NCI-H1417 (cell line): ENCODE results near the gene PAX7.
"Not testable (repeated sequence)": the region's sequence is repeated elsewhere in the genome, so short reads cannot be mapped to it uniquely, and the experiment has no call there.

Source experiments
- DNase-seq, 3 experiments: peaks; one replicate each; lab custom pipeline; 2025; lab: John Stamatoyannopoulos, UW

The PAX7 gene

DNA sequence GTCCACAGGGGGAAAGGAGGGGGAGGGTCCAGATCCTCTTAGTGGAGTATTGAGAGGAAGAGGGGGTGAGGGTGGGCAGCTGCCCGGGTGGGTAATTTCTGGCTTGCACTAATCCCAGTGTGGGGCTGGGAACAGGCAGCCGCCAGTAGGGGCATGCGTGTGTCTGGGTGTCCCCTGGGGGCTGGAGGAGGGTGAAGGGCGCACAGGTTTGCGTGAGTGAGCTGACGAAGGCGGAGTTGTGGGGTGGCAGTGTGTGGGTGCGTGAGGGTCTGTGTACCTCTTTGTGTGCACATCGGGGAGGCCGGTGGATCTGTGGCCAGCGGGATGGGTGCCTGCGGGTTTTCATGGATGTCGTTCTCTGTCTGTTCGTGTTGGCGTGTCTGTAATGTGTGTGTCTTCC is 97.3 kb downstream of the PAX7 start:
- DNase-seq = no peak

DNA sequence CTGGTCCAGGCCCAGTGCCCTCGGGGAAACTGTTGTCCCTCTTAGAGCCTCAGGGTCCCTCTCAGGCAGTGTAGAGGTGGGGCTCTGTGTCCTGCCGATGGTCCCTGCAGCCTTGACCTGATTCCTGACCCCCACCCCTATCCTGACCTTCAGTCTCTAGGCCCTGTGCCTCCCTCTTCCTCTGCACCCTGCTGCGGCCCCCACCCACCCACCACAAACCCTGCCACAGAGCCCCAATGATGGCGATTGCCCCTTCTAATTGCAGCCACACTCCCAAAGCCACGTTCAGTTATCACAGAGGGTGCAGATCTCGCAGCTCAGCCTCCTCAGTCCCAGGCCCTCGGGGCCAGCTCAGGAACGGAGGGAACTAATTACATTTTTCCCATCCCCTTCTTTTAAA is 99.7 kb downstream of the PAX7 start:
- no peak for DNase-seq

DNA sequence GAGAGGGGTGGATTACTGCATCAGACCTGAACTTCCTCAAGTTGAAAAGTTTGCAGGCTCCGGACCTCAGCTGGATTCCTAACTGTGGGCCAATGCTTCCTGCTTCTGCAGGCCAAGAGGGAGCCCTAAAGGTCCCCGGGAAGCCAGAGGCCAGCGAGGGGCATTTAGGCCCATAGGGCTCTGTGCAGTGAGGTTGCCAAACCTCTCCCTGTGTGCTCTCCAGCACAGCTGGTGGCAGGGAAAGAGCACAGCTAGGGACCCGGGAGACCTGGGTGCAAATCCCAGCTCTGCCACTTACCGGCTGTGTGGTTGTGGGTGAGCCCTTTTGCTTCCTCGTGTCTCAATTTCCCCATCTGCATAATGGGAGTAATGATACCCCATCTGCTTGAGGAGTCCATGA is 100.5 kb downstream of the PAX7 start:
- no peak for DNase-seq

DNA sequence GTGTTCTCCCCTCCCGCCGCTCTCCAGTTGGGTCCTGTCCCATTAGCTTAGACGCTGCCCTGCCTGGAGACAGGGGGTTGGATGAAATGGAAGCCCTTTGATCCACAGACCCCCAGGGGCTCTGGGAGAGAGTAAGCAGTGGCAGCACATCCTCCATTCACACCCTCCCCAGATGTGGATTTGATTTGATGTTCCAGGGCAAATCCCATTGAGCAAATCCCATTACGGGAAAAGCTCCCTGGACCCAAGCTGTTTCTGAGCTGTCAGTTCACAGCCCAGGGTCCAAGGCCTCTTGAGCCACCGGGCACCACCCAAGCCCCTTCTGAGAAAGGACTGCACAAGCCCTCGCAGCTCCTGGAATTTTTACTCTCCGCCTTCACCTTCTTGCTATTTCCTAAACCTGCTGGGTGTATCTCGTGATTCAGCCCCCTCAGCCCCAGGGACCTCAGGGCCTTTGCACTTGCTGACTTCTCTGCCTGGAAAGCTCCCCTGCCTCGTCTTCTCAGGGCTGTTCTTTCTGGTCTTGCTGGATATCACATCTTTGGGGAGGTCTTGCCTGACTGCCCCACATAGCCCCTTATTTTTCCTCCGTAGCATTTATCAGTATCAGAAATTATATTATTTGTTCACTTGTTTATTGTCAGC is 101.1 kb downstream of the PAX7 start:
- no peak for DNase-seq

DNA sequence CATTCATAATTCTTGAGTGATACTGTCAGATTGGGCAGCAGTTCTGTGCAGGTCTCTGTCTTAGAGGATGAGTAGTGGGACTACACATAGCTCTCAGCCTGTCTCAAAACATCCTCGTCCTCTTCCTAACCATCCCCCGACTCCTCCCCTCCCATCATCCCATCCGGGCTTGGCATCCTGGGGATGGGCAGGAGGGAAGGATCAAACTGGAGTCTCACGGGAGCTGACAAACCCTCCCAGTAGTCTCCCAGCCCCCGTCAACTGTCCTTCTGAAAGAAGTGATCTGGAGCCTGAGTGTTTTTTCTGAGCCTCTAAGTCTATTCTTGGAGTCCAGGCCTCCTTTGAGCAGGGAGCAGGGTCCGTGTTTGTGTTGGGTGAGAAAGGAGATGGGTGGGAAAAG is 102.0 kb downstream of the PAX7 start:
- no peak for DNase-seq

DNA sequence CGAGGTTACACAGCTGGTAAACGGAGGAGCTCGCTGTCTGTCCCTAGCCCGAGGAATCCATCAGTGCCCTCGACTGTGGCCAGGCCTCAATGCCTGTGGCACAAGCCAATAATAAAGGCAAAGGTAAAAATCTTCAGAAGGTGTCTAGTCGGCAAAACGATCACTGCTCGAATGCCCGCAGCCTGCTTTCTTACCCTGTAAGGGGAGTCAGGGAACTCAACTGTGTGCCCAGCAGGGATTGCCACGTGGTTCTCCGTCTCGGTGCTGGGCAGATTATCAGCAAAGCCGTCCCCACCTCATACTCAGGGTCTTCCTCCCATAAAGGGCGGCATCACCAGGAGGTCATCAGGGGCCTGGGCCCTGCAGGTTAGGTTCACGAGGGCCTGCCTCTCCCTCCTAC is 103.4 kb downstream of the PAX7 start:
- DNase-seq = no peak

DNA sequence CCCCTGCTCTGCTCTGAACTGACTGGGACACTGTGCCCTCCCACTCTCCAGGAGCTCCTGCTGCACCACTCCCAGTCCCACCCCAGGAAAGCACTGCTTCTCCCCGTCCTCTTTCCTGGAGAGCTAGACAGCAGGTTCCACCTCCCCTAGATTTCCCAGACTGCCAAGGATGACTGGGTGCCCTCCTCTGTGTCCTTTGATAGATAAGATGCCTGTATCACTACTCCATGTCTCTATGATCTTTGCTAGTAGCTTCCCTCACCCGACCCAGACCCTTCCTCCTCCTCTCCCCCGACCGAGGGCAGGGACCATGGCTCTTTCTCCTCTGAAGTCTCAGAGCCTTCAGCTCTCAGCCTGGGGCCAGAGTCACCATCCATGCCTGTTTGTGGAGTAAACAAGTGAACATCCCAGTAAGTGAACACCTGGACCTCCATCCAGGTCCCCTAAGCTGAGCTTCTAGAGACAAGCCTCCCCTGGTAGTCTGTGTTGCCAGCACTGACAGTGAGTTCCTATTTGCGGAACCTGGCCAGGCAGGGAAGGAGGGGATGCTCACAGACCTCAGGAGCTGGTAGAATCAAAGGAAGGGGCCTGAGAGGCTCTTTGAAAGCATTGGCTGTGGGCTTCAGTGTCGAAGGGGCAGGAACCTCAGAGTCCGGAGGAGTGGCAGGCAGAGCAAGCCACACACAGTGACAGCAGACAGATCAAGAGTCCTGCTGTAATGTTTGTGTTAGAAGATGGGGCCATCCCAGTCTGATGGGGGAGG is 104.0 kb downstream of the PAX7 start:
- DNase-seq = no peak

DNA sequence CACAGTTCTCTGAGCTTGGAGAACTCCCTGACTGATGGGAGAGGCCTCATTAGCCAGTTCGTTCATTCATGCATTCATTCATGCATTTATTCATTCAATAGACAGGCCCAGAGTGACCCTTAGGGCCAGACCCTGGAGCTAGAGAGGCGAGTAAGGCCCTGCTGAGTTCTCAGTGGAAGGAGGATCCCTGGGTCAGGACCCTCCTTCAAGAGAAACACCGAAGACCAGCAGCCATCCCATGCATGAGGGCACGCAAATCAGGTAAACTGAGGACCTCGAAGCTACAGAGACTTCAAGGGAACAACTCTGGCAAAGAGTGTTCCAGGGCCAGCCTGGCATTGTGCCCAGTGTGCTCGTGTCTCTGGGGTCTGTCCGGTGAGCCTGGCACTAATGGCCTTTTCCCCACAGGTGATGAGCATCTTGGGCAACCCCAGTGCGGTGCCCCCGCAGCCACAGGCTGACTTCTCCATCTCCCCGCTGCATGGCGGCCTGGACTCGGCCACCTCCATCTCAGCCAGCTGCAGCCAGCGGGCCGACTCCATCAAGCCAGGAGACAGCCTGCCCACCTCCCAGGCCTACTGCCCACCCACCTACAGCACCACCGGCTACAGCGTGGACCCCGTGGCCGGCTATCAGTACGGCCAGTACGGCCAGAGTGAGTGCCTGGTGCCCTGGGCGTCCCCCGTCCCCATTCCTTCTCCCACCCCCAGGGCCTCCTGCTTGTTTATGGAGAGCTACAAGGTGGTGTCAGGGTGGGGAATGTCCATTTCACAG is 104.8 kb downstream of the PAX7 start:
- no peak for DNase-seq

DNA sequence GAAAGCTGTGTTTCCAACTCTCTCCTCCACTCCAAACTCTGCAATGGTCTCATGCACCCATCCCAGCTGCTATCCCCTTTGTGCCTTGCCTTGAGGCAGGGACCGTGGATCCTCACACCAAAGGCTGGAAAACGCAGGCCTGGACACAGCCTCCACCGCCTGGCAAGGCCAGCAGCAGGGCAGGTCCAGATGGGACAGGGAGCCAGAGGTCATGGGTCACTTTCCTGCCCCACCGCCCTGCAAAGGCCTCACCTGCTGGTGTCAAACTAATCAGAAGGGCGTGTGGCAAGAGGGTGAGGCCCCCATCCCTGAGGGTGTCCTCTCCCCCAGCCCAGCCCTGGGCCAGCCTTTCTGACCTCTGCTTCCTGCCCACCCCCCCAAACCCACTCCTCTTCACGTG is 106.3 kb downstream of the PAX7 start:
- DNase-seq = no peak

DNA sequence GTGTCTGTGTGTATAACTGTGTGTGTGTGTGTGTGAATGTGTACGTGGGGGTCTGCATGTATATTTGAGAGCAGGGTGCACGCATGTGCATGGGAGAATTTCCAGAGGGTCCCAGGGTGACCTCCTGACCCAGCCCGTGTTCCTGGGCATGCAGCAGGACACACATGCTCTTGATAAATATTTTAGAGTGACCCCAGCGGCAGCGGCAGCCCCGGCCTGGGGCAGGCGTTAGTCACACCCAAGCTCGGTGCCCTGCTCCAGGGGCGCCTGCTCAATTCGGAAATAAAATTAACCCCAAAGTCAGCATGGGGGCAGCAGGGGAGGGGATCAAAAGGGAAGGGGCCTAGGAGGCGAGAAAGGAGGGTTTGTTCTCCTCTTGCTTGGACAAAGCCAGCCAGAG is 107.5 kb downstream of the PAX7 start:
- DNase-seq = no peak

DNA sequence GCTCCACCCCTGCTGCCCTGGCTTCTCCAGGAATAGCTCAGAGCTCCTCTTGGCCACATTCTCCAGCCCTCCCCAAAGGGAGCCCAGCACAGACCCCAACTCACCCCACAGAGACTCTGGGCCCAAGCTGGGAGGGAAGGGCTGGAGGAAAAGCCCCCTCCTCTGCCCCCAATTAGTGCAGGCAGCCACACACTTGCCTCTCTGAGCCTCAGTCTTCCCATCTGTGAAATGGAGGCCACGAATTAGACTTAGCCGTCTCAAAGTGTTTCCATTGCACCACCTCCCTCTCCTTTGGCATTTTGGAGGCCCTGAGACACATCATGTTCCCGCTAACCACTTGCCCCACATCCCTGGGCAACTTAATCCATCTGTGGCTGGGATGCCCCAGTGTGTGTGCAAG is 108.0 kb downstream of the PAX7 start:
- DNase-seq = no peak

DNA sequence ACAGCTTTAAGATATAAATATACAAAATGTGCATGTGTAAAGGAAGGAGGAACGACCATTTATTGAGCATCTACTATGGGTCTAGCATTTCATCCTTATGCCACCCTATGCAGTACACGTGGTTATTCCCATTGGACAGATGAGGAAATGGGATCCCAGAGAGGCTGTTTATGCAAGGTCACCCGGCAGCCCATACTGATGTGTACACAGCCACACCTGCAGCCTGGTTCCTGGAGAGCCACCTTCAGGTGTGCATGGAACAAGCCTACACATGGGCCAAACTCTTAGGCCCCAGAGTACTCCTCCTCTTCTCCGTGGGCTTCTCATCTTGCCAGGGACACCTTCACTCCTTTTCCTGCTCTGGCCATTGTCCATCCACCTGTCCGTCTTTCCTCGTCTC is 108.8 kb downstream of the PAX7 start:
- no peak for DNase-seq

DNA sequence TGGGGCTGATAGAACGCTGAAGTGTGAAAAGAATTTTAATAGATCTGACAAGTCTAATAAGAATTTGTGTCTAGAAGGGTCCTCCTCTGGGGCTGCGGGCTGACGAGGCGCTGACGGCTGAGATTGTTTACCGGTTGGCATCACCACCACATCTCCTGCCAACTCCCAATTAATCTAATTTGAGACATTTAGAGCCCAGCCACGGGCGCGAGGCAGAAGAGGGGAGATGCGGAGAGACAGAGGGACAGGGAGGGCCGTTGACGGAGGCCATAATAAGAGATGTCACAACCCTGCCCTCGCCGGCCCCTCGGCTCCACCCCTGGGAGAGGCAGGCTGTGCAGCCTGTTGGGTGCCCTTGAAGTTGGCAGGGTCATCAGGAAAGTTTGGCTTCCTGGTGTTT is 109.3 kb downstream of the PAX7 start:
- DNase-seq = no peak

DNA sequence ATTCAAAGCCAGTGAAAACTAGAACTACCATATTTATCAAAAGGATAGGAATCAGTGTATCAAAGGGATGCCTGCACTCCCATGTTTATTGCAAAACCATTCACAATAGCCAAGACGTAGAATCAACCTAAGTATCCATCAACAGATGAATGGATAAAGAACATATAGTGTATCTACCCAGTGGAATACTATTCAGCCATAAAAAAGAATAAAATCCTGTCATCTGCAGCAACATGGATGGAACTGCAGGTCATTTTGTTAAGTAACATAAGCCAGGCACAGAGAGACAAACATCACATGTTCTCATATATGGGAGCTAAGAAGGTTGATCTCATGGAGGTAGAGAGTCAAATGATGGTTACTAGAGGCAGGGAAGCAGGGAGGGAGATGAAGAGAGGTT is 110.0 kb downstream of the PAX7 start:
- DNase-seq = no peak

DNA sequence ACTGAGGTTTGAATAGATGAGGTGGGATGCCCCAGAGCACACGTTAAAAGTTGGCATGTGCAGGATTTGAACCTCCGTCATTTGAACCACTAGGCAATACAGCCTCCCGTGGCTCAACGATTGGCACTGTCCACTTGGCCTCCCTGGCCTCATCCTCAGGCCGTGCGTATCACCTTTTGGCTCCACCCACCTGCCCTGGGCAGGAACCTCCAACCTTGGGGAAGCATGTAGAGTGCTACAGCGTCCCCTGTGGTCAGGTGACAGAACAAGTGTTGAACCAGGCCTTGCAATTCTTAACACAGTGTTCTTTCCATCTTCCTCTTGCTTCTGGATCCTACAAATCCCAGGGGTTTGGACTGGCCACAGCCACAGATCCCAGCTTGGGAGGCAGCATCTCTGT is 112.6 kb downstream of the PAX7 start:
- DNase-seq = no peak

DNA sequence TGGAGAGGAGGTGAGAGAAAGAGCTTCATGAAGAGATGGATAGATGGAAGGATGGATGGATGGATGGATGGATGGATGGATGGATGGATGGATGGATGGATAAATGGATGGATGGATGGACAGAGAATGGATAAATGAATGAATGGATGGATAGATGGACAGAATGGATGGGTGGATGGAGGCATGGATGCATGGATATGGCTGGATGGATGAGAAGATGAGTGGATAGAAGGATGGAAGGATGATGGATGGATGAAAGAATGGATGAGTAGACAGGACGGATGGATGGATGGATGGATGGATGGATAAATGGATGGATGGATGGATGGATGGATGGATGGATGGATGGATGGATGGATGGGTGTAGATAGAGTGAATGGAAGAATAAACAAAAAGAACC is 113.7 kb downstream of the PAX7 start:
- DNase-seq = not testable (repeated sequence)

DNA sequence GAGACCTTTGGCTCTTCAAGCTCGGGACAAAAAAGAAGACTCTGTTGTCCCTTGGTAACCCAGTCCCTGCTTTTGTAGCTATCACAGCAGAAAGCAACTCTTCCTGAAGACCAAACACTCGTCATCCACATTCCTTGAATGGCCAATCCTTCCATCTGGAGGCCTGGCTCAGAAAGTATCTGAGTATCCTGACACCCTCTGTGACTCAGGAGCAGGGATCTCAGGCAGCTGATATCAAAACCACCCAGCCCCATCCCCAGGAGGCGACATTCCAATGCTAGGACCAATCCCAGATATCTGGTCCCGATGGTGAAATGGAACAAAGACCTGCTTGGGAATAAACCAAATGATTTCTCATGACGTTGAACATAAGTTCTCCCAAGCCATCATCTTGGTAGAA is 116.3 kb downstream of the PAX7 start:
- DNase-seq = no peak

DNA sequence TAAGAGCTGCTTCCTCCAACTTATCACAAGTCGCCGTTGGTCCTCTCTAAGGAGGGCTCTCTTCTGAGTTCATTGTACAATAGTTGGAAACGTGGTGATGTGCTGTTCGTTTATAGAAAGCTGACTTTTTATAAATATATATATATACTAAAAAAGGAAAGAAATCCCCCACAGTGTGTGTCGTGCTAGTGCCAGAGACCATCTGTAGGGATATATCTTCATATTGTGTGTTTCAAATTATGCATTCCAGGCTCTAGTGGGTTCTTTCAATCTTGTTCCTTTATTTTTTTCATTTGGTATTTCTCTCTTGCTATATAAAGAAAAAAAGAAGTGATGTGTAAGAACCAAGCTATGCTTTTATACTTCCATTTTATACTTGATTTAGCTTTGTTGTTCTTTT is 117.0 kb downstream of the PAX7 start:
- DNase-seq = no peak

DNA sequence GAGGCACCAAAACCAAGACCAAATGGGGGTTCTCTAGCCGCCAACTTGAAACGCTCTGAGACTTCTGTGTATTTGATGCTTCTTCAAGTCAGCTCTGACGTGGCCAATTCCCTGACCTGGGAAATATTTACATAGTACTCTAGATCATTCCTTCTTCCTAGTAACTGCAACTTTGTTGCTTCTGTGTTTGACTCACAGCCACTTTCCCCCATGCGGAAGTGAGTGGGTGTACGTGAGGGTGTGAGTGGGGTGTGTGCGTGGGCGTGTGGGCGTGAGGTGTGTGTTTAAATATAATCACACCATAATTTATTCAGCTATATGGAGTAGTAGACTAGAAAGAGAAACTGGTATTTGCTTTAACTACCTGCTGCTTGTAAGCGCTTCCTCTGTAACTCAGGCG is 117.8 kb downstream of the PAX7 start:
- DNase-seq = peak in 1 of 3 experiments; percentile 39

DNA sequence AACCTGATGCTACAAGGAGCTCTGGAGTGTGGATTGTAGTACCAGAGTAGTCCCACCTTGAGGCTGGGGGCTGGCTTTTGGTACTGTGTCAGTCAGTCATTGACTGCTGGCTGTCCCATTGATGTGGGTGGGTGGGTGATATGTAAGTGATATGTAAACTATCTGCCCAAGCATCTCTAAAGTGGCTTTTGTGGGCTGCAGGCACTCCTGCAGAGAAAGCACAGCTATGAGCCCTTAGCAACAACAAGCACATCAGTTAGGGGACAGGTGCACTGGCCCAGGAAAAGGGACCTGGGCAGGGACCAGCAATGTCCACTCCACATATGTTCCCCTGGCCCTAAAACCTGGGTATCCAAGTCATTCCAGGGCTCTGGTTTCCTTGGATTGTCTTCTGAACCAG is 118.9 kb downstream of the PAX7 start:
- peak in 1 of 3 experiments; percentile 9 for DNase-seq

DNA sequence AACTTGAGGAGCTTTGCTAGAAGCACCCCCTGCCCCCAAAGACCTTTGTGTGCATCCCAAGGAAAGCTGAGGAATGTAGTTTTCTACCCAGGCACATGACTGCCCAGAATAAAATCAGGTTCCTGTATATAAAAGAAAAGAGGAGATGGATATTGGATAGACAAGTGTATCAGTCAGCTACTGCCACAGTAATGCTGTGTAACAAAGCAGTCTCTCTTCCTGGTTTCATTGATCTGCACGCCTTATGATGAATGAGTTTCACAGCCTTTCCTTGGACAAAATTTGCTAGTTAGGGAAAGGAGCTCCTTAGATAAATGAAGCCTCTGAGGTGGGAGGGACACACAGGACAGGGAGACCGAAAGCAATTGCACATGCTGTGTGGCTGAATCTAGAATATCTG is 120.0 kb downstream of the PAX7 start:
- DNase-seq = no peak

DNA sequence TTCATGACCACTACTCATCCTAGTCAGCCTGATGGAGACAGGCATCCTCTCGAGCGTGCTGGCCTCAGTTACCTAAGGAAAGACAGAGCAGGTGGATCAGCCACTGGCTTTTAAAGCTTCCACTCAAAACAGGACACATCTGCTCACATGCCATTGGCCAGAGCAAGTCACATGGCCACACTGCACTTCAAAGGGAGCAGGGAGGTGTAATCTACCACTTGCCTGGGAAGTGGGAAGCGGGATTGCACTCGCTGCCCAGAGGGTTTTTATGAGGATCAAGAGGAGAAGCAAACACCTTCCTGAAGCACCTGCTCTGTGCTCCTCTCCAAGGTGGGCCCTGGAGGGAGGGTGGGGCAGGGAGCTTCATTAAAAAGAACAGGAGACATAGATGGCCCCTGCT is 120.8 kb downstream of the PAX7 start:
- DNase-seq = peak in 2 of 3 experiments; percentile 13 to 77

DNA sequence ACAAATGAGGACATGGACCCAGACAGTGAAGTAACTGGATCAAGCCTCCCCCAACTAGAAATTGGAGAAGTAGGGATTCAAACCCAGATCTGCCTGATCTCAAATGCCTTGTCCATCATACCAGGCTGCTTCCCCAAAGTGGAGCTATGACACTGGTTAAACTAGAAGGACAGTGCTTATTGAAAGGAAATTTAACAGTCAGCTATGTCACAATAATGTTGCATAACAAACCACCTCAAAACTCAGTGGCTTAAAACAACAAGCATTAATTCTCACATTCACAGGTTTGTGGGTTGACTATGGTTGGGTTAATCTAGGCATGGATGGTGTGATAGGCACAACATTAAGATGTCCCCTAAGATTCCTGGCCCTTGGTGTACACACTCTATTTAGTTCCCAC is 121.8 kb downstream of the PAX7 start:
- DNase-seq = no peak
